ENCODE measurements around the gene SIGLEC8.
"Not testable (repeated sequence)": the region's sequence is repeated elsewhere in the genome, so short reads cannot be mapped to it uniquely, and the experiment has no call there.

Gene SIGLEC8

GRCh38 chr19:51458051-51458645, at the start of gene SIGLEC8:
Gene SIGLEC8, minus strand, starts transcription at chr19:51458454. Its CDS starts 67 bp downstream, at chr19:51458387.
- Histone ChIP-seq H3K4me3 (no peak within 1 kb of the TSS), H3K9me3 (no peaks in the 10 kb centered on the region), H3K36me3 (replicated peaks) (no peaks in the 10 kb centered on the region), H3K27me3 (ENCODE audit: low read depth) (peaks cover 5% of the 10 kb centered on the region; the same call in 1 of the 2 replicates), H3K4me1 (no peaks in the 10 kb centered on the region)
- DNase-seq (ENCODE audit: low spot score in 2 of 2) = no peak
- in situ Hi-C loops (cut with MboI; ENCODE audit: low sequenced_read_pairs) = loop anchor here (25.0 kb wide), 1 partner anchor 204 kb away; no protein-coding TSS in a partner anchor

GRCh38 chr19:51507640-51508058, 49.4 kb upstream of the SIGLEC8 start:
- no peak overlapping the region for H3K4me3 ChIP-seq
- no peaks in the 10 kb centered on the region for H3K27me3 ChIP-seq (ENCODE audit: low read depth)
- no peaks in the 10 kb centered on the region for H3K9me3 ChIP-seq
- no peaks in the 10 kb centered on the region for H3K4me1 ChIP-seq
- in situ Hi-C loops (cut with MboI; ENCODE audit: low sequenced_read_pairs) = no loop called here
- no peaks in the 10 kb centered on the region for H3K36me3 ChIP-seq (replicated peaks)
- DNase-seq (ENCODE audit: low spot score in 2 of 2) = no peak

- H3K36me3 ChIP-seq (replicated peaks) = no peaks in the 10 kb centered on the region
- no peaks in the 10 kb centered on the region for H3K27me3 ChIP-seq (ENCODE audit: low read depth)
- H3K4me3 ChIP-seq = no peak overlapping the region
- H3K4me1 ChIP-seq = no peaks in the 10 kb centered on the region
- DNase-seq (ENCODE audit: low spot score in 2 of 2) = no peak
- in situ Hi-C loops (cut with MboI; ENCODE audit: low sequenced_read_pairs) = no loop called here
- H3K9me3 ChIP-seq = no peaks in the 10 kb centered on the region
These were observed 48.9 kb upstream of the SIGLEC8 start for GRCh38 chr19:51507192-51507591.

GRCh38 chr19:51505904-51506303, 47.6 kb upstream of the SIGLEC8 start:
- no peak for DNase-seq (ENCODE audit: low spot score in 2 of 2)
- H3K27me3 ChIP-seq (ENCODE audit: low read depth) = no peaks in the 10 kb centered on the region
- H3K4me3 ChIP-seq = no peak overlapping the region
- H3K9me3 ChIP-seq = no peaks in the 10 kb centered on the region
- H3K4me1 ChIP-seq = no peaks in the 10 kb centered on the region
- no peaks in the 10 kb centered on the region for H3K36me3 ChIP-seq (replicated peaks)
- in situ Hi-C loops (cut with MboI; ENCODE audit: low sequenced_read_pairs) = no loop called here

GRCh38 chr19:51503896-51504295, 45.6 kb upstream of the SIGLEC8 start:
- DNase-seq (ENCODE audit: low spot score in 2 of 2) = no peak
- H3K27me3 ChIP-seq (ENCODE audit: low read depth) = no peaks in the 10 kb centered on the region
- no peak overlapping the region for H3K4me3 ChIP-seq
- H3K4me1 ChIP-seq = no peaks in the 10 kb centered on the region
- no peaks in the 10 kb centered on the region for H3K36me3 ChIP-seq (replicated peaks)
- in situ Hi-C loops (cut with MboI; ENCODE audit: low sequenced_read_pairs) = no loop called here
- no peaks in the 10 kb centered on the region for H3K9me3 ChIP-seq

GRCh38 chr19:51503286-51503817, 45.1 kb upstream of the SIGLEC8 start:
- H3K9me3 ChIP-seq = no peaks in the 10 kb centered on the region
- no peak overlapping the region for H3K4me3 ChIP-seq
- no peaks in the 10 kb centered on the region for H3K27me3 ChIP-seq (ENCODE audit: low read depth)
- no peaks in the 10 kb centered on the region for H3K36me3 ChIP-seq (replicated peaks)
- in situ Hi-C loops (cut with MboI; ENCODE audit: low sequenced_read_pairs) = no loop called here
- H3K4me1 ChIP-seq = no peaks in the 10 kb centered on the region
- DNase-seq (ENCODE audit: low spot score in 2 of 2) = no peak

GRCh38 chr19:51501594-51502263, 43.5 kb upstream of the SIGLEC8 start, which contains the start of gene SIGLEC12:
Gene SIGLEC12, minus strand, starts transcription at chr19:51501800. Its CDS starts 67 bp downstream, at chr19:51501733.
- H3K4me1 ChIP-seq = no peaks in the 10 kb centered on the region
- DNase-seq (ENCODE audit: low spot score in 2 of 2) = no peak
- H3K4me3 ChIP-seq = no peak within 1 kb of the TSS
- no peaks in the 10 kb centered on the region for H3K27me3 ChIP-seq (ENCODE audit: low read depth)
- no peaks in the 10 kb centered on the region for H3K36me3 ChIP-seq (replicated peaks)
- in situ Hi-C loops (cut with MboI; ENCODE audit: low sequenced_read_pairs) = no loop called here
- H3K9me3 ChIP-seq = no peaks in the 10 kb centered on the region

- H3K4me1 ChIP-seq; DNase-seq (ENCODE audit: low spot score in 2 of 2); H3K27me3 ChIP-seq (ENCODE audit: low read depth); H3K36me3 ChIP-seq (replicated peaks); H3K4me3 ChIP-seq; in situ Hi-C loops (cut with MboI; ENCODE audit: low sequenced_read_pairs); H3K9me3 ChIP-seq: not testable (repeated sequence)
These were observed 42.7 kb upstream of the SIGLEC8 start for GRCh38 chr19:51500931-51501330.

GRCh38 chr19:51497666-51498065, 39.4 kb upstream of the SIGLEC8 start:
- no peak overlapping the region for H3K4me3 ChIP-seq
- DNase-seq (ENCODE audit: low spot score in 2 of 2) = no peak
- H3K36me3 ChIP-seq (replicated peaks) = no peaks in the 10 kb centered on the region
- in situ Hi-C loops (cut with MboI; ENCODE audit: low sequenced_read_pairs) = no loop called here
- no peaks in the 10 kb centered on the region for H3K4me1 ChIP-seq
- no peaks in the 10 kb centered on the region for H3K27me3 ChIP-seq (ENCODE audit: low read depth)
- H3K9me3 ChIP-seq = no peaks in the 10 kb centered on the region

GRCh38 chr19:51493776-51494175, 35.5 kb upstream of the SIGLEC8 start:
- no peak for DNase-seq (ENCODE audit: low spot score in 2 of 2)
- in situ Hi-C loops (cut with MboI; ENCODE audit: low sequenced_read_pairs) = no loop called here
- no peak overlapping the region for H3K4me3 ChIP-seq
- H3K9me3 ChIP-seq = no peaks in the 10 kb centered on the region
- H3K4me1 ChIP-seq = no peaks in the 10 kb centered on the region
- H3K36me3 ChIP-seq (replicated peaks) = no peaks in the 10 kb centered on the region
- no peaks in the 10 kb centered on the region for H3K27me3 ChIP-seq (ENCODE audit: low read depth)

GRCh38 chr19:51491586-51491985, 33.3 kb upstream of the SIGLEC8 start:
- H3K9me3 ChIP-seq = no peaks in the 10 kb centered on the region
- no peak for DNase-seq (ENCODE audit: low spot score in 2 of 2)
- no peak overlapping the region for H3K4me3 ChIP-seq
- in situ Hi-C loops (cut with MboI; ENCODE audit: low sequenced_read_pairs) = no loop called here
- H3K27me3 ChIP-seq (ENCODE audit: low read depth) = no peaks in the 10 kb centered on the region
- H3K4me1 ChIP-seq = no peaks in the 10 kb centered on the region
- no peaks in the 10 kb centered on the region for H3K36me3 ChIP-seq (replicated peaks)

GRCh38 chr19:51490676-51491075, 32.4 kb upstream of the SIGLEC8 start:
- in situ Hi-C loops (cut with MboI; ENCODE audit: low sequenced_read_pairs) = no loop called here
- H3K9me3 ChIP-seq = no peaks in the 10 kb centered on the region

GRCh38 chr19:51489113-51489512, 30.9 kb upstream of the SIGLEC8 start:
- Histone ChIP-seq H3K9me3 (no peaks in the 10 kb centered on the region), H3K36me3 (replicated peaks) (no peaks in the 10 kb centered on the region), H3K4me3 (no peak overlapping the region), H3K4me1 (no peaks in the 10 kb centered on the region), H3K27me3 (ENCODE audit: low read depth) (no peaks in the 10 kb centered on the region)
- no peak for DNase-seq (ENCODE audit: low spot score in 2 of 2)
- in situ Hi-C loops (cut with MboI; ENCODE audit: low sequenced_read_pairs) = no loop called here

More at GRCh38 chr19:51490676-51491075, 32.4 kb upstream of the SIGLEC8 start:
- Histone ChIP-seq H3K4me3 (no peak overlapping the region), H3K4me1 (no peaks in the 10 kb centered on the region), H3K27me3 (ENCODE audit: low read depth) (no peaks in the 10 kb centered on the region), H3K36me3 (replicated peaks) (no peaks in the 10 kb centered on the region)
- no peak for DNase-seq (ENCODE audit: low spot score in 2 of 2)

GRCh38 chr19:51488491-51488890, 30.2 kb upstream of the SIGLEC8 start:
- H3K27me3 ChIP-seq (ENCODE audit: low read depth) = no peaks in the 10 kb centered on the region
- H3K4me3 ChIP-seq = no peak overlapping the region
- no peaks in the 10 kb centered on the region for H3K36me3 ChIP-seq (replicated peaks)
- no peaks in the 10 kb centered on the region for H3K9me3 ChIP-seq
- no peaks in the 10 kb centered on the region for H3K4me1 ChIP-seq
- in situ Hi-C loops (cut with MboI; ENCODE audit: low sequenced_read_pairs) = no loop called here
- no peak for DNase-seq (ENCODE audit: low spot score in 2 of 2)
